ENCODE results near the gene CCDC3. TPM values are rescaled to one million over a fixed set of nuclear protein-coding genes. Genes with fewer than 3 reads are reported as not detected.

CCDC3 gene
- total and polyA plus RNA-seq, 2 of the 8 experiments (the other 6 are each of a cell fraction or from before 2014, with no cell fraction given): 3.4 to 3.7 TPM

- no peak overlapping the region for H2BK20ac ChIP-seq (ENCODE audit: low read length)
- no peak overlapping the region for H3K18ac ChIP-seq (ENCODE audit: extremely low read depth, low read length)
- H2BK15ac ChIP-seq (ENCODE audit: low read length): no peak overlapping the region
- H2BK120ac ChIP-seq (replicated peaks; ENCODE audit: low read depth, low read length): no peak overlapping the region
- no peak overlapping the region for H2BK5ac ChIP-seq (ENCODE audit: low read depth, low read length)
- FAIRE-seq (no peak), DNase-seq (ENCODE audit: low read depth in 1 of 2, low spot score in 2 of 2) (no peak)
- no peak overlapping the region for H3K56ac ChIP-seq (replicated peaks; ENCODE audit: insufficient read length, low read depth, low read length)
- ChIA-PET CTCF (ENCODE audit: partially characterized antibody) (interaction anchor here (1.4 to 1.8 kb wide), 2 partner anchors 9 to 20 kb away, joined by 3 to 5 read pairs; no protein-coding TSS in a partner anchor), POLR2A (ENCODE audit: partially characterized antibody) (no interaction called here)
- H3K4me2 ChIP-seq (ENCODE audit: insufficient read depth in 1 of 2, low read depth in 2 of 2, low read length in 2 of 2): no peak overlapping the region
- no peak overlapping the region for H3K27ac ChIP-seq (ENCODE audit: low read depth, low read length)
- H4K20me1 ChIP-seq (replicated peaks in 1 of 2; ENCODE audit: control insufficient read depth in 1 of 2, insufficient read depth in 2 of 2, low read length in 2 of 2): no peaks in the 10 kb centered on the region
- WGBS, 2 experiments (ENCODE audit: extremely low coverage in 1 of 2, insufficient coverage in 1 of 2, insufficient read length in 1 of 2, insufficient replicate concordance in 2 of 2, low coverage in 1 of 2, low lambda C conversion rate in 2 of 2, missing lambda C conversion rate in 1 of 2): 92% methylated on average over 13 of the region's 13 CpGs; no CpG with 5 or more reads in 1 of the 2 experiments
- no peaks in the 10 kb centered on the region for H3K27me3 ChIP-seq (replicated peaks in 1 of 4; ENCODE audit: control insufficient read depth in 3 of 4, extremely low read depth in 1 of 4, insufficient read depth in 3 of 4, low read length in 3 of 4)
- H2AK5ac ChIP-seq (ENCODE audit: low read depth, low read length): no peak overlapping the region
- no peak overlapping the region for H3K14ac ChIP-seq (ENCODE audit: insufficient read length)
- no peaks in the 10 kb centered on the region for H3K79me2 ChIP-seq (ENCODE audit: control insufficient read depth in 1 of 2, insufficient read depth in 2 of 2, low read length in 2 of 2)
- H4K5ac ChIP-seq (ENCODE audit: insufficient read length, low read depth, low read length): no peak overlapping the region
- H3K4me1 ChIP-seq (replicated peaks in 1 of 4; ENCODE audit: control insufficient read depth in 3 of 4, insufficient read depth in 4 of 4, low read length in 3 of 4): no peaks in the 10 kb centered on the region
- no peak overlapping the region for H4K8ac ChIP-seq (ENCODE audit: extremely low read depth, insufficient read depth, low read length)
- H3K9ac ChIP-seq (replicated peaks in 1 of 4; ENCODE audit: extremely low read depth in 1 of 4, low read depth in 3 of 4, low read length in 3 of 4): no peak overlapping the region
- no peak overlapping the region for H2BK12ac ChIP-seq (ENCODE audit: low read depth, low read length)
- no peak overlapping the region for H2AFZ ChIP-seq (ENCODE audit: low read length)
- 0 out of 4 replicates have a peak, but pooled peaks cover 0 to 2% of the 10 kb centered on the region in 2 experiments for H3K9me3 ChIP-seq (ENCODE audit: insufficient read depth in 2 of 2, low read depth in 1 of 2, low read length in 1 of 2)
- H3K23ac ChIP-seq (ENCODE audit: insufficient read length): no peak overlapping the region
- no peaks in the 10 kb centered on the region for H3K36me3 ChIP-seq (ENCODE audit: control insufficient read depth in 2 of 4, insufficient read depth in 4 of 4, low read length in 3 of 4)
- no peaks in the 10 kb centered on the region for H3K23me2 ChIP-seq (ENCODE audit: low read depth, low read length)
- H3K4me3 ChIP-seq (ENCODE audit: extremely low read depth in 1 of 4, insufficient read depth in 2 of 4, low read depth in 3 of 4, low read length in 4 of 4): no peak overlapping the region
- TF ChIP-seq CTBP2 (IDR thresholded peaks at IDR 0.05; ENCODE audit: borderline replicate concordance, insufficient read depth, insufficient read length, low read length): no peak
- TF ChIP-seq GABPA (IDR thresholded peaks at IDR 0.05; ENCODE audit: borderline replicate concordance, insufficient read depth, low read length): no peak
- TF ChIP-seq BRCA1 (IDR thresholded peaks at IDR 0.05; ENCODE audit: low read depth, low read length): no peak
- TF ChIP-seq CEBPB (IDR thresholded peaks at IDR 0.05; ENCODE audit: low read depth, low read length): no peak
- no peak for TF ChIP-seq RNF2 (IDR thresholded peaks at IDR 0.05; ENCODE audit: borderline replicate concordance, low read depth, low read length, missing control alignments, poor library complexity, severe bottlenecking)
- TF ChIP-seq JUN (IDR thresholded peaks at IDR 0.05; ENCODE audit: low read depth, low read length): no peak
- TF ChIP-seq SP4 (IDR thresholded peaks at IDR 0.05; ENCODE audit: low read length): no peak
- H3K4ac ChIP-seq (replicated peaks; ENCODE audit: insufficient read length, low read depth, low read length): no peak overlapping the region
- H3K79me1 ChIP-seq (ENCODE audit: low read depth, low read length): no peaks in the 10 kb centered on the region
- no peak overlapping the region for H4K91ac ChIP-seq (replicated peaks; ENCODE audit: insufficient read length, low read length)
These were observed 79.2 kb downstream of the CCDC3 start for GRCh38 chr10:12922117-12922900.

Data from H1 (cell line).